T-helper 2 cell (primary cell): ENCODE measurements around the gene PTOV1.

Experiments used
- DNase-seq, 5 experiments: peaks; one replicate each; pipeline versions ENCODE4 v3.0.0 to v3.0.0-alpha.2; 2012 to 2022
- total RNA-seq, 2 donors: gene quantifications; one replicate each; lab custom pipeline; 2026; lab: John Stamatoyannopoulos, UW

PTOV1 gene
- total RNA-seq, result 73.5 to 75.1 reads per million in 2 donors

GRCh38 chr19:49850487-49851342, at the start of gene PTOV1:
PTOV1 (plus strand) TSS chr19:49851159.
- peak; percentile 80 to 94 (median 82) for DNase-seq

DNA sequence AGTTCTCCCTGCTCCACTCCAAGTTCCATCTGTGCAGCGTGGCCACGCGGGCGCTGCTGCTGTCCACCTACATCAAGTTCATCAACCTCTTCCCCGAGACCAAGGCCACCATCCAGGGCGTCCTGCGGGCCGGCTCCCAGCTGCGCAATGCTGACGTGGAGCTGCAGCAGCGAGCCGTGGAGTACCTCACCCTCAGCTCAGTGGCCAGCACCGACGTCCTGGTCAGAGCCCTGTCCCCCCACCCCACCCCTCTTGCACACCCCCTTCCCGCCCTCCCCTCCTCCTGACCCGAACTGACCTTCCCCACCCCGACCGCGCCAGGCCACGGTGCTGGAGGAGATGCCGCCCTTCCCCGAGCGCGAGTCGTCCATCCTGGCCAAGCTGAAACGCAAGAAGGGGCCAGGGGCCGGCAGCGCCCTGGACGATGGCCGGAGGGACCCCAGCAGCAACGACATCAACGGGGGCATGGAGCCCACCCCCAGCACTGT, 49.5 kb upstream of the PTOV1 start:
- no peak for DNase-seq

- no peak for DNase-seq
These were observed 48.8 kb upstream of the PTOV1 start for GRCh38 chr19:49801966-49802661.

GRCh38 chr19:49802836-49803528, 48.0 kb upstream of the PTOV1 start:
- no peak for DNase-seq

GRCh38 chr19:49803529-49803856, 47.5 kb upstream of the PTOV1 start:
- DNase-seq, result no peak

- DNase-seq, result no peak
These were observed 44.9 kb upstream of the PTOV1 start for GRCh38 chr19:49805822-49806619.

DNA sequence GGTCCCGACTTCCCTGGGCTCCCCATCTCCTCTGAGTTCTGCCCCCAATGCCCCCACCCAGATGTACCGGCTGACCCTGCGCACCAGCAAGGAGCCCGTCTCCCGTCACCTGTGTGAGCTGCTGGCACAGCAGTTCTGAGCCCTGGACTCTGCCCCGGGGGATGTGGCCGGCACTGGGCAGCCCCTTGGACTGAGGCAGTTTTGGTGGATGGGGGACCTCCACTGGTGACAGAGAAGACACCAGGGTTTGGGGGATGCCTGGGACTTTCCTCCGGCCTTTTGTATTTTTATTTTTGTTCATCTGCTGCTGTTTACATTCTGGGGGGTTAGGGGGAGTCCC, 44.4 kb upstream of the PTOV1 start:
- no peak for DNase-seq

DNA sequence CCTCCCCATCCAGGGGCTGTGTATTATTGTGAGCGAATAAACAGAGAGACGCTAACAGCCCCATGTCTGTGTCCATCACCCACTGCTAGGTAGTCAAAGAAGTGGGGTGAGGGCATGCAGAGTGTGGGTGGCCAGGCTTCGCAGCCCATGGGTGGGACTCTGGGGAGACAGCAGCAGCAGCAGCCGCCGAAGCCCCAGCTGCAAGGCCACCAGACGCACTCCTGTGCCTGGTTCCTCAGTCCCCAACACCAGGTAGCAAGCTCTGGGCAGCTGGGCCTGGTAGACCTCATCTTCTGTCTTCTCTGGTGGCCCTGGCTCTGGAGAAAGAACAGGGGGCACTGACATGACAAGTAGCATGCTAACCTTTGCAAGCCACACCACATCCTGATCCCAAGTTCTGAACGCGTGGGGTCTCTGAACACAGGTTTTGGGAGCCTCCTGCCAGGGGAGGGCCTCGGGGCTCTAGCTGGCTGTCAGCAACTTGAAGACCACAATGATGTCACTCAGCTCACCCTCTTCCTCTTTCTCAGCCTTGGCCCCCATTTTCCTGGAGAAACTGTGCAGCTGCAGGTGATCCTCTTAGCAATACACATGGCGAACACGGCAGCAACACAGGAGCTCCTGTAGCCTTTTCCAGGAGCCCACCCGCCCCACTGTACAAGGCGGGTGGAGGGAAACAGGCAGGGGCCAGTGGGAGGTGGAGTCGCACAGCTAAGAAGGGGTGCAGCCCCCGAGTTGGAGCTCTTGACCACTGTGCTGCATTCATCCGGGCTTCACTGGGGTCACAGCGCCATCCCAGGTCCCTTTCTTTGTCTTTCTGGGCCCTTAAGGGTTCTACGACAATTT, 43.7 kb upstream of the PTOV1 start:
- no peak for DNase-seq

- DNase-seq, result no peak
These were observed 42.9 kb upstream of the PTOV1 start for GRCh38 chr19:49807904-49808675.

GRCh38 chr19:49808711-49809159, 42.2 kb upstream of the PTOV1 start:
- DNase-seq, result peak; percentile 65 to 90 (median 84)

DNA sequence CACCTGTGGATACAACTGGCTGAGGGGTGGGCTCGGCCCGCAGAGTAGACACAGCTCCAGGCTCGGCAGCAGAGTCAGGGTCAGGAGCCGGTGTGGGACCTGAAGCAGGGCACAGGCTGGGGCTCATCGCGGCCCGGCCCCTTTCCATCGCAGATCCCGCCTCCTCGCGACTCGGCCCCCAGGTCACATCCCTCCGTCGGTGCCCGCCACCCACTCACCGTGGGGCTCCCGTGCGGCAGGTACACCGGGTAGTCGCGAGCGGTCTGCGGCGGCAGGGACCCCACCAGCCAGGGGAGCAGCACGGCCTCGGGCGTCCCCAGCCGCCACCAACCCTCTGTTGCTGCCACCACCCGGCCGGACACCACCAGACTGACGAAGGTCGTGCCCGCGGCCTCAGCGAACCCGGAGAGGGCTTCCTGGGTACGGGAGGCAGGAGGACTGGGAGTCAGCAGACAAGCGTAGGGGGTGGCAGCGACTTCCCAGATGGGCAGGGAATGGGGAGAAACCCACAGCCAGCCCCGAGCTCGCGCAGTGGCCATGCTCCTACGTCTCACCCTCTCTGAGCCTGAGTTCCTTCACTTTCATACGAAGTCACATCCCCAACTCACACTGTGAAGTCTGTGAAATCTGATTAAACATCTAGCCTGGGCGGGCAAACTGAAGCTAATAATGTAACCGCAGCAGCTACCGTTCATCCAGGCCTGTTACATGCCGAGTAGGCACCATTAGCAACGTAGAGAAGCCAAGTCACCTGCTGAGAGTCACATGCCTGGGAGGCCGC, 41.6 kb upstream of the PTOV1 start:
- peak; percentile 24 to 62 (median 32) for DNase-seq

DNA sequence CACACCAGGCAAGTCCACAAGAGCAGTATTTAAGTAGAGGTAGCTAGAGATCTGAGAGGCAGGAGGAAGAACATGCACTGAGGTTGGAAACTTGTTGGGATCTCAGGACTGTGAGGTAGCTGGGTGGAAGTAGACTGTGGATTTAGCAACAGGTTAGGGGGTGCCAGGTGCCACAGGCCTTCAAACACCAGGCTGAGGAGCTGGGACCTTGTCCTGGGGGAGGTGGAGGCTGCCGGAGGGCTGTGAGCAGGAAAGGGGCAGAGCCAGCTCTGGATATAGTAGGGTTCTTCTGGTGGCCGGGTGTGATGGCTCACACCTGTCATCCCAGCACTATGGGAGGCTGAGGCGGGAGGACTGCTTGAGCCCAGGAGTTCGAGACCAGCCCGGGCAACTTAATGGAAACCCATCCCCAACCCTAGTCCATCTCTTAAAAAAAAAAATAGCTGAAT, 41.0 kb upstream of the PTOV1 start:
- no peak for DNase-seq

DNA sequence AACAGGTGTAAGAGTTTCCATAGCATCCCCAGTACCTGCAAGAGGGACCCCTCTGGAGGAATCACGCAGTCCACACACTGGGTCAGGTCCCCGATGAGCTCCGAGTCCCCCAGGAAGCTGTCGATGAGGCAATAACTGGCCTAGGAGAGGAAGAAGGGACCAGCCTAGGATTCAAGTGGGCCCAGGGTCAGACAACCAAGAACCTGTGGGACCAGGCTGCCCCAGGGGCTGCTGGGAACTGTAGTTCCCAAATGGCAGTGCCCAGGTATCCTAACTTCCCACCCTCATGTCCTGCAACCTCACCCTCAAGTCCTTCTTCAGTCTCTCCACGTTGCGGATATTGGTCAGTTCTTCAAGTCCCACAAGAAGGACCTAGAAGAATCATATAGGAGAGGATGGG, 39.6 kb upstream of the PTOV1 start:
- DNase-seq, result no peak

DNA sequence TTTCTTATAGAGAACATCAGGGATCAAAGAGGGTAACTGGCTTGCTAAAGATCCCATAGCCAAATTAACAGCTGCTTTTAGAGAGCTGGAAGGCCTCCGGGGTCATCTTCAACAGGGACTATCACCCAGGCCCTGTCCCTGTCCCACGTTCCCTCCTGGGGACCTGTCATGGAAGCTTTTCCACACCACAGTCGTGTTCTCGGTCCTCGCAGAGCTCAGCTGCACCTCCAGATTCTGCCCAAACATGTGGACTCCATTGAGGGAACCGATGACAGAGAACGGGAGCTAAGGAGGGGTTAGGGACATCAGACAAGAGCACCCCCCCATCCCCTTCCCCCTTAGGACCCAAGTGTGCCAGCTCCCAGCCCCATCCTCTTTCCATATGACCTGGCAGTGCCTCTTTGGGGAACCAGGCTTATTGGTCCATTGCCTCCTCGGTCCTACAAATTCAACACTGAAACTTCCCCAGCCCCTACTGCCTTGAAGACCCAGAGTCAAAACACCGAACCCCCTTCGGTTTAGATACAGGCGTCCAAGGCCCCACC, 38.4 kb upstream of the PTOV1 start:
- no peak for DNase-seq

DNA sequence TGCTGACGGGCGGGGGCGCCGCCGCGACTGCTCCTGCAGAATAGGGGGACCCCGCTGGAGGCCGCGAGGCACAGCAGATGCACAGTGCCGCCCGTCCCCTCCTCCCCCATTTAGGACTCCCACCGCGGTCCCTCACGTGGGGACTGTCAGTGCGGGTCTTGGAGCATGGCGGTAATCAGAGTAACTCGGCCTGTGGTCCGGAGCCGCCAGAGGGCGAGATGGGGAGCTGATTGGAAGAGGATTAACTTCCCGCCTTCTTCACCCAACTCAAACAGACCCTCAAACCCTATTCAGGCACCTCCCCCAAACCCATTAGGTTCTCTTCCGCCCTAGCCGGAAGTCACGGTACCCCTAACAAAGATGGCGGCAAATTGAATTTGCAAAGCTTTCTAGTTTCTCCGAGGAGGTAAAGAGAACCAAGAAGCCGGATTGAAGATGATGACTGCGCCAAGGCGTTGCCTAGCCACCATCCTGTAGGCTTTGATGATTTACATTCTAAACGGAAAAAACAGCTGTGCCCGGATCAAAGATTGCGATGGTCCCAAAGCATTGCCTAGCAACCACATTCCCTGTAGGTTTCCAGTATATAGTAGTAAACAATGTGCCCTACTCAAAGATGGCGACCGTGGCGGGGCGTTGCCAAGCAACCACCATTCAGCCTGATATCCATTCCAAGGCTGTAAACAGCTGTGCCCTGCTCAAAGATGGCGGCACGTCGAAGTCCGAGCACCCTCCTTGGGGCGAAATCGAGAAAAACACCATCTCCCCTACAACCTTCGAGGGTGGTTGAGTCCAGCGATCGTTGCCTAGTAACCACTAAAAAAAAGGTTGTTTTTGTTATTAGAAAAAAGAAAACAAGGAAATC, 37.7 kb upstream of the PTOV1 start, which contains the start of gene FUZ:
Gene FUZ, minus strand, starts transcription at position 296 of the 865 bp plus-strand sequence. Its CDS starts 186 bp downstream, at position 110.
- peak; percentile 73 to 97 (median 91) for DNase-seq

- DNase-seq, result no peak
These were observed 36.9 kb upstream of the PTOV1 start for GRCh38 chr19:49814010-49814409.

GRCh38 chr19:49816590-49816989, 34.4 kb upstream of the PTOV1 start:
- DNase-seq, result no peak

- peak; percentile 76 to 89 (median 88) for DNase-seq
These were observed 32.9 kb upstream of the PTOV1 start, which contains the start of gene MED25 for GRCh38 chr19:49817964-49818648. MED25 (plus strand) TSS chr19:49818289; CDS start chr19:49818342, 53 bp downstream.
